Activated CD8-positive, alpha-beta memory T cell treated with anti-CD3 and anti-CD28 coated beads, Interleukin-2, amount 50 U/mL, for 24 hours (primary cell): ENCODE results near the gene CBFB.

Experiments
- DNase-seq: peaks from one replicate; pipeline ENCODE4 v3.0.0-alpha.2; 2020; ENCODE audit errors: extremely low read depth

CBFB gene

GRCh38 chr16:67128887-67129286 is 99.9 kb downstream of the CBFB start:
- DNase-seq: no peak

- no peak for DNase-seq
Observed at GRCh38 chr16:67129422-67129821, 100.5 kb downstream of the CBFB start.

GRCh38 chr16:67137605-67138004 is 108.7 kb downstream of the CBFB start:
- DNase-seq: no peak

GRCh38 chr16:67141391-67141790 is 112.4 kb downstream of the CBFB start:
- no peak for DNase-seq

- no peak for DNase-seq
Observed at GRCh38 chr16:67142342-67142741, 113.4 kb downstream of the CBFB start.

- no peak for DNase-seq
Observed at GRCh38 chr16:67144943-67145342, 116.0 kb downstream of the CBFB start.

GRCh38 chr16:67145746-67146145 is 116.8 kb downstream of the CBFB start:
- DNase-seq: no peak

- DNase-seq: no peak
Observed at GRCh38 chr16:67146523-67147357, 117.8 kb downstream of the CBFB start.

GRCh38 chr16:67147437-67148140 is 118.6 kb downstream of the CBFB start:
- no peak for DNase-seq

- DNase-seq: no peak
Observed at GRCh38 chr16:67148221-67148620, 119.3 kb downstream of the CBFB start.

GRCh38 chr16:67148656-67149275 is 119.8 kb downstream of the CBFB start:
- no peak for DNase-seq

- no peak for DNase-seq
Observed at GRCh38 chr16:67149276-67150046, 120.5 kb downstream of the CBFB start.

GRCh38 chr16:67150047-67150832 is 121.3 kb downstream of the CBFB start:
- DNase-seq: no peak
